Fibroblast of skin of right biceps (primary cell): Measurements from ENCODE around the gene SPATA16.
"Not testable (repeated sequence)": the region's sequence is repeated elsewhere in the genome, so short reads cannot be mapped to it uniquely, and the experiment has no call there.

Experiments used
- DNase-seq: peaks from one replicate; pipeline ENCODE4 v3.0.0-alpha.2; 2013

The SPATA16 gene

DNA sequence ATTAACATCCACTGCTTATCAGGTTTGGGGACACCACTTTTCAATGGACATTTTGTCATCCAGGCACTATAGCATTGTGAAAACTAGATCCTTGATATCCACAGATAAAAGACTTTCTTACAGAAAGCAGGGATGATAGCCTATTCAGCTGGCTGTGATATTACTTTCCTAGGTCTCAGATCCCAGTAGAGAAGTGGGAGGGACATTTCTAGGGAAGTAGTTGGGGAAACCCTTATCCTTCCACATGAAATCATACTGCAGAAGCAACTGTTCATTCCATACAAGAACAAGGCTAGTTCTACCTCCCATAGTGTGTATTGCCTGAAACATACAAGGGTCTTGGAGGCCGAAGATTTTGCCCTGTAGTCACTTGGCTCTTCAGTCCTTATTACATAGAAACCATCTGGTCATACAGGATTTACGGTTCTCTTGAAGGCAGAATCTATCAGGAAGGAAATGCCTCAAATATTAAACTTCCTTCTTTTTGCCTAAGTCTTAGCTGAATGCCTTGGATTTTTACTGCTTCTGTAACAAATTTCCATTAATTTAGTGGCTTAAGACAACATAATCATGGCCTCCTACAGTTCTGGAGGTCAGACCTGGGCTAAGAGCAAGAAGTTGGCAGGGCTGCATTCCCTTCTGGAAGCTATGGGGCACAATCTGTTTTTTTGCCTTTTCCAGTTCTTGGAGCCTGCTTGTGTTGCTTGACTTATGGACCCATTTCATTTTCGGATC lies 271.1 kb downstream of the SPATA16 start:
- no peak for DNase-seq

DNA sequence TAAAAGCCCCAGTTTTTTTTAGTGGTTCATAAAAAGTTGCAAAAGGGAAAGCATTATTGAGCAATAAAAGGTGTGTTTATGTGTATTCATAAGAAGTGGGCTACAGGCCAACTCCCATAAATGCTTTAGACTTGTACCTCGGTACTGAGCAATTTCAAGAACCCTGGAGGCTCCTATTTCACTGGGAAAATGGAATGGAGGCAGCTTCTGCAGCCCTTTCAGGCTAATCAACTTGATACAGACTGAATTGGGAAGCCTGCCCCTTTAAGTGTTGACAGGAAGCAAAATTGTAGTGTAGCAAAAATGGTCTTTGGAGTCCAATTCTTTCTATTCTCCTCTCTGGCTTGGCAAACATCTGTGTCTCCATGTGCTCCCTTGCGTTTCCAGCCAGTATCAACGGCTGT lies 271.7 kb downstream of the SPATA16 start:
- DNase-seq, result no peak

DNA sequence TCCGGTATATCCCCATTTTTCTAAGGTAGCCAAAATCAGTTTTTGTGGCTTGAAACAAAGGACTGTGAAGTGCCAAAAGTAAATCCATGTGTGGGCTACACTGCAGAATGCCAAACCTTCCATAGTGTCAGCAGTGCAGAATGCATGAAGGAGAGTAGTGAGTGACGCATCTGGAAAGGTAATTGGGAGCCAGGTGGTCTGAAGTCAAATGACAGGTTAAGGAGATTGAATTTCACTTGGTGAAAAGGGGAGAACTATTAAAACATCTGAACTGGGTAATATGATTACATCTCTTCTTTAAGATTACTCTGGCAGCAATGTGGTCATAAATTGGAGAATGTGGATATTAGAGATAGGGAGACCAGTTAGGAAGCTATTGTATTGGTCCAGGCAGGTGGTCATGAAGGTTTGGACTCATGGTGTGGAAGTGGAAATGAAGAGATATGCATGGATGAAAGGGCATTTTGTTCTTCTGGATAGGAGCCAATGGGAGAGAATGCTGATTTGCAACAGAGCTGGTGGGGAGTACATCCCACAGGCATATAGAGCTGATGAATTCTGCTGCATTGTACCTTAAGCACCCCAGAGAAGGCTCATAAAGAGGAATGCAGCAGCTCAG lies 272.3 kb downstream of the SPATA16 start:
- DNase-seq, result no peak

DNA sequence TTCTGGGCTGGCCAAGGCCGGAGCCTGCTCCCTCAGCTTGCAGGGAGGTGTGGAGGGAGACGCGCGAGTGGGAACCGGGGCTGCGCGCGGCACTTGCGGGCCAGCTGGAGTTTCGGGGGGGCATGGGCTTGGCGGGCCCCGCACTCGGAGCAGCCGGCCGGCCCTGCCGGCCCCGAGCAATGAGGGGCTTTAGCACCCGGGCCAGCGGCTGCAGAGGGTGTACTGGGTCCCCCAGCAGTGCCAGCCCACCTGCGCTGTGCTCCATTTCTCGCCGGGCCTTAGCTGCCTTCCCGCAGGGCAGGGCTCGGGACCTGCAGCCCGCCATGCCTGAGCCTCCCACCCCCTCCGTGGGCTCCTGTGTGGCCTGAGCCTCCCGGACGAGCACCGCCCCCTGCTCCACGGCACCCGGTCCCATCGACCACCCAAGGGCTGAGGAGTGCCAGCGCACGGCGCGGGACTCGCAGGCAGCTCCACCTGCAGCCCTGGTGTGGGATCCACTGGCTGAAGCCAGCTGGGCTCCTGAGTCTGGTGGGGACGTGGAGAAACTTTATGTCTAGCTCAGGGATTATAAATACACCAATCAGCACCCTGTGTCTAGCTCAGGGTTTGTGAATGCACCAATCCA lies 274.2 kb downstream of the SPATA16 start:
- DNase-seq, result not testable (repeated sequence)

DNA sequence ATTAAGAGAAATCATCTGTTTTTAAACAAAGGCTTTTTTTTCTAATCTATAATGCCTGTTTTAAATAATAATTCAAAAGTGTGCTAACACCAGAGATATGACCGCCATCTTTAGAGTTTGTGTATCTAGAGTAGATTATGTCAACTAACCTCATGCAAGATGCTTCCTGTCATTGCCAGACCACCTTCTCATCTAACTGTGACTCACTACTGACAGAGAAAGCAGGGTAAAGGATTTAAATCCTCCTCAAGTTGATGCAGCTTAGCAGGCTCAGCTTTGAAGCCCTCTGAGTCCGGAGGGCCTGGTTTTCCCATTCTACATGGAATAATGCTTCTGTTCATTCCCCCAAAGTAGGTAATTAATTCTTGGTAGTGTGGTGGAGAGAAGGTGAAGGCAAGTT lies 282.0 kb downstream of the SPATA16 start:
- DNase-seq, result peak; percentile 47

DNA sequence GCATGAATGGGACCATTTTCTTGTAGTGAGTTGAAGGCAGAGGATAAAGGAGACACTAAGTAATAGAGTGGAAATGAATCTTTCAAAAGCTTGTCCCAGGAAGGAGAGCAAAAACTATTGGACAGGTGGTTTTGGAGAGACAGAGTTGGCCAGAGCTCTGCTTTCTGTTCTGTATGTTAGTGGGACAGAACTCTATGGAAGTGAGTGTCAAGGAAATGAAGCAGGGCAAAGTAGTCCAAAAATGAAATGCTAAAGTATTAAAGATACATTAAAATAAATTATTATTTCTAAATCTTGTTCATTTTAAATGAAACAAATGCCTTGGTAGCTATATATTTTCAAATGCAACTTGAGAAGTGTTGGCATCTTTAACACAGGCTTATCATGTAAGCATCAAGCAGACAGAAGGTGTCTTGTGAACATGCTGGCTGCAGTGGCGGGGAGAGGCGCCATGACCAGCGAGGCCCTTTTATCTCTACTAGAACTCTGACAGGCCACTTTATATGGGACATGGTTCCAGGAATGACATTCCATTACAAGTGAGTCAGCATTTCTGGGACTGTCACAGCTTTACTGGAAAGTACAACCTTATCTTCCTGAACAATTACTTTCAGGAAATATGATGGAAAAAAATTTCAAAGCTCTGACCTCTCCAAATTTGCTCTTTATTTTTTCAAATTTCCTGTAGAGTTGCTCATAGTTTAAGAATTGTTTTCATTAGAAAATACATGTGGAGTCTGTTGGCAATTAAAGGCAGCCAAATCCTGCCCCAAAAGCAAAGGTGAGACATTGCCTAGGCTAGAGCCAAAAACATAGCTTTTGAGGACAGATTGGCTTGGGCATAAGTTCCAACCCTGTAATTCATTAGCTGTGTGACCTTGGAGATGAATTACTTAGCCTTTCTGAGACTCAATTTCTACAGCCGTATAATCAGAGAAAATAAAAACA lies 284.0 kb downstream of the SPATA16 start:
- DNase-seq, result peak; percentile 63

DNA sequence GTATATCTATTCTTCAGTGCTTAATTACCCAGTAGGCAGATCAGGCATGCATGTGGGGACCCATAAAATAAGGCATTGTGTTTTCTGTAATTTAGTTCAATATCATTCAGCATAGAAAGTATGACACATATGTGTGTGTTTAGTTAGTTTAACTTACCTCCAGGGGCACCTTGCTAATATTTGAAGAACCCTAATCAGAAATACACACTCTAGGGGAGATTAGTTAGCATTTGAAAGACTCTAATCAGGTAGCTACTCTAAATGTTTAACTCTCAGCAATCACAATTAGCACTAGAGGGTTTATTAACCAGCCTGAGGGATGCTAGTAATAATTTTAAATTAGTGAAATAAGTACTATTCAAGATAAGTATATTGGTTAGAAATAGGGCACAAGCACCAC lies 286.0 kb downstream of the SPATA16 start:
- no peak for DNase-seq

DNA sequence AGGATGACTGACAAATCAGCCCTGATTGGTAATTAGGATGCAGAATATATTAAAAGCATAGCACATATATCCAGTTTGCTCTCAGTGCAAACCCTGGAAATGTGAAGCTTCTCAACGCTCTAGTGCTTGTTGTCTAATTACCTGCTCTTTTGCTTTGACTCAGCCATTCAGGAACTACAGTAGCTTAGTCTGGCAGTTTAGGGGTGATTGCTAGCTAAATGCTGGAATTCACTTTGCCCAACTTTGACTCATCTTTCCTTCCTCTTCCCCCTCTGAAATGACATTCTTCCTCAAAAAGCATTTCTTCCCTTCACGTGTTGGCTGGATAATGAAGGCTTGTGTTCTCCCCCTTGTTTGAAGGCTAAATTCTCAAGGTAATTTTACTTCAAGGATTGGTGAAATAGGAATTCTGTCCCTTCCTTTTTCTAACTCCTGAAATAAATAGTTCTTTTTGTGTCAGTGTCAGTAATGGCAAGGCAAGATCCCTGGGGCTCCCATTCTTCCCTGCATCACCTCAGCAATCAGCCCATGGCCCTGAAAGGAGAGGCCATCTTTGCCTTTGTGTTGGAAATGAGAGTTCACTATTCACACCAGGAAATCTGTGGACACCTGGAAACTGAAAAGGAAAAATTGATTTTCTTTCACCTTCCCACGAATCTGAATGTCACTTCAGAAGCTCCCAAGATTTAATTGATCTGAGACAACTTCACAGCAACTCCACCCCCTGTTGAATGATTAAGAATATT lies 286.9 kb downstream of the SPATA16 start:
- no peak for DNase-seq

DNA sequence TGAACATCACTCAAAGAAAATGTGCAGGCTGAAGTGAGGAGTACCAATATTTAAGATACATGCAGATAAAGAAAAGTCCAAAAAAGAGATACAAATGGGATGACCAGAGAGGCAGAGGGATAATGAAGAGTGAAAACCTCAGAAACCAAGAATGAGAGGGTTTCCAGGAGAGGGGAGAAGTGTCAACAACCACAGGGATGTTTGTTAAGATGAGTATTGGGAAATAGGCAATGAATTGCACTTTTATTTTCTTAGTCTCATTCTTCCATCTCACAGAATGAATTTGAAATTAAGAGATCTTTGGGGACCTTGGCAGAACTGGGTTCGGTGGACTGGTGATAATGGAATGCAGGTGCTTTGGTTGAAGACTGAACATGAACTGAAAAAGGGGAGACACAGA lies 288.0 kb downstream of the SPATA16 start:
- DNase-seq, result no peak

DNA sequence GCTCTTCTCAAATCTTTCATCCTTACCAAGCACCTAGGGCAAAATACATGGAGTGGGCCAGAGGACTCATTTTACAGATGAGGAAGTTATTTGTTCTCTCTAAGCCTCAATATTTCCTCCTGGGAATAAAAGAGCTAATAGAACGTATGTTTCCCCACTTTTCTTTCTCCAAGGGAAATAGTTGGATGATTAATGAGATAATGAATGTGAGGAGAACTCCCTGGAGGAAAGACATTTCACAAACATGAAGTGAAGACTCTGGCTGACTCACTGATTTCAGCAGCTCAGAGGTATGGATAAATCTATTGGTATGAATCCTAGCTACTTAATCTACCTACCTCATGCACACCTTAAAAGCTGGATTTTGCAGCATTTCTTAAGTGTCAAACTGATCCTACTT lies 292.1 kb downstream of the SPATA16 start:
- DNase-seq, result peak; percentile 94

DNA sequence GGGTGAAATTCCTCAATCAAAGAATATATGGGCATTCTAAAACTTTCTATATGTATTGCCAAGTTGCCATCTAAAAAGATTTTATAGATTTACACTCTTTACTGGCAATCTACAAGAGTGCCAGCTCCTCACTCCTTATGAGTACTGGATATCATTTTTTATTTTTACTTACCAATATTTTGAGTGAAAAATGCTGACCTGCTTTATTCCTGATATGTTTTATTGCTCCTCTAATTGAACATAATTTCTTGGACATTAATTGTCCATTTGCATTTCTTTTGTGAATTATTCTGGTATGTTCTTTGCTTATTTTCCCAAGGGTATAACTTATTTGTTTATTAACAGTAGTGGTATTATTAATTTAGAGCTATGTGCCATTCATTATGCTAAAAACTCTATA lies 293.7 kb downstream of the SPATA16 start:
- DNase-seq, result no peak

DNA sequence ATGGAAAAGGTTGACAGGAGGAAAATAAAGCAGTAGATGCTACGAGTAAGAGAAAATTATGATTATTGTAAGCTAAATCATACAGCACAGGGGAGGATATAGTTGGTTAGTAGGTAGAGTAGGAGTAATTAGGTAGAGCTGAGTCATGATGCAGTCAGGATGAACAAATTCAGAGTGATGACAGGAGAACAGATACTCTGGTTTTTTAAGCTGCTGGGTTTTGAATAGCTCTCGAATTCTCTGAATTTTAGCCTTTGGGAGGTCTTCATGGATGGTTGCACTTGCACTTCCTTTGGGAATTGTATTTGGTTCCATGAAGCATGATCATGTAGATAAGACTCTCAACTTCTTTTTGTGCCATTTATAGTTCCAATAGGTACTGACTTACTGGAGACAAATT lies 294.3 kb downstream of the SPATA16 start:
- peak; percentile 93 for DNase-seq

DNA sequence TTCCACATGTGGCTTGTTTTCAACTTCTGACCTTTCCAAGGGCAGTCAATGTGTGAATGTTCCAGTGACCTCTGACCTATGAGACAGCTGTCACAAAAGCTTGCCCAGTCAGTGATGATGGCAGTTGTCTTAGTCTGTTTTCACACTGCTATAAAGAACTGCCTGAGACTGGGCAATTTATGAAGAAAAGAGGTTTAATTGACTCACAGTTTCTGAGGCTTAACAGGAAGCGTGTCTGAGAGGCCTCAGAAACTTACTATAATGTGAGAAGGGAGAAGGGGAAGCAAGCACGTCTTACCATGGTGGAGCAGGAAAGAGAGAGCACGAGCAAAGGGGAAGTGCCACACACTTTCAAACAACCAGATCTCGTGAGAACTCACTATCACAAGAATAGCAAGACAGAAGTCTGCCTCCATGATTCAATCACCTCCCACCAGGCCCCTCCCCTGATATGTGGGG lies 294.9 kb downstream of the SPATA16 start:
- DNase-seq, result peak; percentile 33

DNA sequence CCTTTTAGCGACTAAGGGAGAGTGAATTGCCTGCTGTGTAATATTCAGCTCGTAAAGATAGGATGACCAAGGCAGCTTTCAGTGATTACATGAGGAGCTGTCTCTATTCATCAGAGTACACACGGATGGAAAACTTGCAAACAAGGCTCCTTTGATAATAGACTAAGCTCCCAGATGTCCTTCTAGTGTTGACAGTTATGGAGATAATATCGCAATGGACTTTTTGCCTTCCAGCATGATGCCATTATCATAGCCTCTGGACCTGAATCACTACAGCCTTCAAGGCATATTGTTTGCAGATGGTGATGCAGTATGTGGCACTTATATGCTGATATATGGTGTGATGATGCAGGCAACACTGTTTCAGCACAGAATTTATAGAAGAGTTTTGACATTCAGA lies 296.6 kb downstream of the SPATA16 start:
- DNase-seq, result peak; percentile 17

DNA sequence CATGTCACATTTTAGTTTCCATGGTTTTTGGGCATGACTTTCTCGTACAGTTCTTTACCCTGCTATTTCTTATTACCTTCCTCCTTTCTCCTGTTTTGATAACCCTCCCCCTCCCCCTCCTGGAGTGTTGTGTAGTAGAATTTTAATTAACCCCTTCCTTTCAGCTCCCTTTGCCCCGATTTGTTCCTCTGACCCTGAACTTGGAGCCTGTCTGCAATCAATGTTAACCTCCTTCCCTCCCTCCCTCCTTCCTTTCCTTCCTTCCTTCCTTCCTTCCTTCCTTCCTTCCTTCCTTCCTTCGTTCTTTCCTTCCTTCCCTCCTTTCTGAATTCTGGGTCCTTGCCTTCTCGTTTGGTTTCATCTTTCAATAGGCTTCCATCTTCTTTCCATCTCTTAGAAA lies 300.1 kb downstream of the SPATA16 start:
- DNase-seq, result no peak

DNA sequence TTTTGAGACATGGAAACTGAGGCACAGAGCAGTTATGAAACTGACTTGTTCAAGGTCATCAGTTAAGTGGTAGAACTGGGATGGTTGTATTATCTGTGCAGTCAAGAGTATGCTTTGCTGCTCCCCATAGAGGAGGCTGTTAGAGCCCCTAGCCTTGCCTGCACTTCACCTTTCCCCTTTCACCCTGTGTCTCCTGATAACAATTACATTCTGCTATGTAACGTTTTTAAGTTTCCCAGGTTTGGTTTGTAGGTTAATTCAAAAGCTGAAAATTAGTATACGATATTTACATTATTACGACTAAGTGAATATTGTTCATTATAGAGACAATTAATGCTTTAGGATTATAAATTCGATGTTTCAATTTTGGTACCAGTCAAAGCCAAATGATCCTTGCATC lies 300.6 kb downstream of the SPATA16 start:
- DNase-seq, result no peak

DNA sequence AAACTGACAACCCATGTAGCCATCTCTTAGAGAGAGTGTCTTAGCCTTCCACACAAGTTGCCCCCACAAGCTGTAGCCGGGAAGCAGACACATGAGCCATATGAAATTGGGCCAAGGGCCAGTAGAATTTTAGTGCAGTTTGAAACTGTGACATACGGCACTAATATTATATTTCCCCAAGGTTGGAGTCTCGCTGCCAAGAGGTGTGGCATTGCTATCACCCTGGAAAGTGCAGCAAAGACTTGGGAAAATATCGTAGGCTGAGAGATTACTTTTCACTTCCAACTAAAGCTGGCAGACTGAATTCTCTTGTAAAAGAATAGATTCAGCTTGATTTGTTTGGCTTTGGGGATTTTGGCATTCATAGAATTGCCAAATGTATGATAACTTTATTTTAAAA lies 301.4 kb downstream of the SPATA16 start:
- no peak for DNase-seq
